HL-60 (cell line): ENCODE results near the gene OSBPL6.

Experiments used
- REST ChIP-seq: IDR thresholded peaks from 2 replicates; pipeline ENCODE4 v1.6.1; 2012; ENCODE audit warnings: low read depth; ENCODE audit not compliant: insufficient replicate concordance
- SPI1 ChIP-seq: IDR thresholded peaks from 2 replicates; pipeline ENCODE4 v1.6.1; 2012; ENCODE audit warnings: low read depth, mild to moderate bottlenecking, borderline replicate concordance
- TF ChIP-seq, protein P1 (sequence below): IDR thresholded peaks from one replicate; pipeline ENCODE4 v1.5.1; 2011; ENCODE audit warnings: low read length, control low read depth, inconsistent platforms; ENCODE audit not compliant: insufficient read depth

- TF ChIP-seq, protein P1, sequence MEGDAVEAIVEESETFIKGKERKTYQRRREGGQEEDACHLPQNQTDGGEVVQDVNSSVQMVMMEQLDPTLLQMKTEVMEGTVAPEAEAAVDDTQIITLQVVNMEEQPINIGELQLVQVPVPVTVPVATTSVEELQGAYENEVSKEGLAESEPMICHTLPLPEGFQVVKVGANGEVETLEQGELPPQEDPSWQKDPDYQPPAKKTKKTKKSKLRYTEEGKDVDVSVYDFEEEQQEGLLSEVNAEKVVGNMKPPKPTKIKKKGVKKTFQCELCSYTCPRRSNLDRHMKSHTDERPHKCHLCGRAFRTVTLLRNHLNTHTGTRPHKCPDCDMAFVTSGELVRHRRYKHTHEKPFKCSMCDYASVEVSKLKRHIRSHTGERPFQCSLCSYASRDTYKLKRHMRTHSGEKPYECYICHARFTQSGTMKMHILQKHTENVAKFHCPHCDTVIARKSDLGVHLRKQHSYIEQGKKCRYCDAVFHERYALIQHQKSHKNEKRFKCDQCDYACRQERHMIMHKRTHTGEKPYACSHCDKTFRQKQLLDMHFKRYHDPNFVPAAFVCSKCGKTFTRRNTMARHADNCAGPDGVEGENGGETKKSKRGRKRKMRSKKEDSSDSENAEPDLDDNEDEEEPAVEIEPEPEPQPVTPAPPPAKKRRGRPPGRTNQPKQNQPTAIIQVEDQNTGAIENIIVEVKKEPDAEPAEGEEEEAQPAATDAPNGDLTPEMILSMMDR: no peak
- no peak for TF ChIP-seq REST
- peak; percentile 73; the same call in 1 of the 2 replicates for TF ChIP-seq SPI1
Measured at GRCh38 chr2:178420463-178420999, 226.2 kb downstream of the OSBPL6 start.
